HCT116 (cell line): Measurements from ENCODE around the gene RAB1A.

Experiments used
- EZH2phosphoT487 ChIP-seq: fragments of 200-600 bp; IDR thresholded peaks from 2 replicates; pipeline ENCODE4 v1.6.1; 2018; ENCODE audit warnings: antibody characterized with exemption, borderline replicate concordance
- POLR2A ChIP-seq: IDR thresholded peaks from 2 replicates; pipeline ENCODE4 v1.7.0; 2011; ENCODE audit warnings: borderline replicate concordance; ENCODE audit not compliant: insufficient read depth, insufficient read length; ENCODE audit errors: extremely low read depth
- POLR2AphosphoS5 ChIP-seq: IDR thresholded peaks from 2 replicates; pipeline ENCODE4 v1.6.1; 2011; ENCODE audit warnings: mild to moderate bottlenecking, low read depth, low read length, moderate library complexity
- SP1 ChIP-seq: IDR thresholded peaks from 2 replicates; pipeline ENCODE4 v1.6.1; 2012; ENCODE audit warnings: low read depth
- ZNF274 ChIP-seq: fragments of 200-500 bp; sonication (Bioruptor generic); IDR thresholded peaks from 2 replicates; pipeline ENCODE4 v1.6.1; 2014; ENCODE audit warnings: mild to moderate bottlenecking, low read depth, low read length, inconsistent platforms
- TF ChIP-seq, protein P1 (sequence below), 3 experiments: fragments of 200-600 bp in 1 of 3; sonication (generic) in 1 of 3; IDR thresholded peaks in 2 of 3; conservative IDR thresholded peaks in 1 of 3; 2 replicates each; pipeline ENCODE4 v1.5.1; 2012 to 2017; ENCODE audit warnings: low read depth in 2 of 3, low read length in 2 of 3, antibody characterized with exemption in 1 of 3, borderline replicate concordance in 1 of 3, control low read depth in 1 of 3, mild to moderate bottlenecking in 1 of 3, mixed read lengths in 1 of 3, mixed run types in 1 of 3, moderate library complexity in 1 of 3; ENCODE audit not compliant: insufficient read depth in 1 of 3

DNA sequence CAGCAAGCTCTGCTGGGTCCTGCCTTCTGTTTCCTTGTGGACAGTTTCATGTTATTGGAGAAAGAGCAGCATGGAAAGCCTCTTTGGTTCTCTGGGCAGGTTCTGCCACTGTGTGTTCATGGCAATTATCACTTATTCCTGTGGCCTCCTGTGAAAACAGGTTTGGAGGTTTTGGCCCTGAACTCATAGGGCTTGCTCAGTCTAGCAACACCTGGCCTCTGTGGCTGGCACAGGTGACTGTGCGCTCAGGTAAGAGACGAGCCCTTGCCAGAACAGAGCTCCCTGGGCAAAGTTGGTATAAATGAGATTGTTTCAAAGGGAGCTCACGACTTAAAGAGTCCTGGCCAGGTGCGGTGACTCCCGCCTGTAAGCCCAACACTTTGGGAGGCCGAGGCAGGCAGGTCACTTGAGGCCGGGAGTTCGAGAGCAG lies 68.0 kb downstream of the RAB1A start:
- TF ChIP-seq, protein P1, sequence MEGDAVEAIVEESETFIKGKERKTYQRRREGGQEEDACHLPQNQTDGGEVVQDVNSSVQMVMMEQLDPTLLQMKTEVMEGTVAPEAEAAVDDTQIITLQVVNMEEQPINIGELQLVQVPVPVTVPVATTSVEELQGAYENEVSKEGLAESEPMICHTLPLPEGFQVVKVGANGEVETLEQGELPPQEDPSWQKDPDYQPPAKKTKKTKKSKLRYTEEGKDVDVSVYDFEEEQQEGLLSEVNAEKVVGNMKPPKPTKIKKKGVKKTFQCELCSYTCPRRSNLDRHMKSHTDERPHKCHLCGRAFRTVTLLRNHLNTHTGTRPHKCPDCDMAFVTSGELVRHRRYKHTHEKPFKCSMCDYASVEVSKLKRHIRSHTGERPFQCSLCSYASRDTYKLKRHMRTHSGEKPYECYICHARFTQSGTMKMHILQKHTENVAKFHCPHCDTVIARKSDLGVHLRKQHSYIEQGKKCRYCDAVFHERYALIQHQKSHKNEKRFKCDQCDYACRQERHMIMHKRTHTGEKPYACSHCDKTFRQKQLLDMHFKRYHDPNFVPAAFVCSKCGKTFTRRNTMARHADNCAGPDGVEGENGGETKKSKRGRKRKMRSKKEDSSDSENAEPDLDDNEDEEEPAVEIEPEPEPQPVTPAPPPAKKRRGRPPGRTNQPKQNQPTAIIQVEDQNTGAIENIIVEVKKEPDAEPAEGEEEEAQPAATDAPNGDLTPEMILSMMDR (IDR thresholded peaks at IDR 0.05 in 2 of 3, conservative IDR thresholded peaks at IDR 0.05 in 1 of 3; ENCODE audit: borderline replicate concordance in 1 of 3, insufficient read depth in 1 of 3, low read depth in 2 of 3, low read length in 2 of 3) = no peak
- no peak for TF ChIP-seq POLR2AphosphoS5
- no peak for TF ChIP-seq ZNF274
- TF ChIP-seq SP1 = no peak
- no peak for TF ChIP-seq POLR2A
- no peak for TF ChIP-seq EZH2phosphoT487
